Activated naive CD4-positive, alpha-beta T cell treated with anti-CD3 and anti-CD28 coated beads, Interleukin-2, amount 10 ng/mL, durations not matched to agents 7 days and 5 days (primary cell): ENCODE data around the gene ATP6V1E1.

Source experiments
- CTCF ChIA-PET: fragments of 350-600 bp; sonication (Branson Sonifier 250); formaldehyde crosslinking; loops from one replicate; lab custom pipeline; 2021; ENCODE audit warnings: antibody characterized with exemption; lab: Charles Lee
- DNase-seq: peaks from one replicate; pipeline ENCODE4 v3.0.0-alpha.2; 2020
- H3K27ac Mint-ChIP-seq: one replicate; pipeline ENCODE4 v1.8.0; 2021; ENCODE audit warnings: mild to moderate bottlenecking, moderate library complexity, mixed read lengths
- H3K27me3 Mint-ChIP-seq: one replicate; pipeline ENCODE4 v1.8.0; 2021; ENCODE audit warnings: mild to moderate bottlenecking, mixed read lengths
- H3K36me3 Mint-ChIP-seq: one replicate; pipeline ENCODE4 v1.8.0; 2021; ENCODE audit warnings: mixed read lengths
- H3K4me1 Mint-ChIP-seq: one replicate; pipeline ENCODE4 v1.8.0; 2021; ENCODE audit warnings: mixed read lengths
- H3K4me3 Mint-ChIP-seq: one replicate; pipeline ENCODE4 v1.8.0; 2021; ENCODE audit warnings: mild to moderate bottlenecking, moderate library complexity, mixed read lengths
- H3K9me3 Mint-ChIP-seq: one replicate; pipeline ENCODE4 v1.8.0; 2021; ENCODE audit warnings: mixed read lengths

ATP6V1E1 gene

GRCh38 chr22:17612057-17612456 lies 16.5 kb downstream of the ATP6V1E1 start:
- Mint-ChIP-seq H3K9me3 (no peaks in the 10 kb centered on the region), H3K27ac (no peak overlapping the region), H3K4me3 (no peak overlapping the region), H3K4me1 (no peaks in the 10 kb centered on the region), H3K36me3 (peaks cover 19% of the 10 kb centered on the region), H3K27me3 (no peaks in the 10 kb centered on the region)
- DNase-seq, result no peak
- CTCF ChIA-PET, result no interaction called here

GRCh38 chr22:17607891-17608521 lies 20.5 kb downstream of the ATP6V1E1 start:
- no peak for DNase-seq
- H3K27ac Mint-ChIP-seq, result no peak overlapping the region
- H3K27me3 Mint-ChIP-seq, result no peaks in the 10 kb centered on the region
- CTCF ChIA-PET, result no interaction called here
- H3K9me3 Mint-ChIP-seq, result no peaks in the 10 kb centered on the region
- peaks cover 6% of the 10 kb centered on the region for H3K4me1 Mint-ChIP-seq
- no peak overlapping the region for H3K4me3 Mint-ChIP-seq
- peaks cover 16% of the 10 kb centered on the region for H3K36me3 Mint-ChIP-seq

- H3K27ac Mint-ChIP-seq, result no peak overlapping the region
- H3K9me3 Mint-ChIP-seq, result no peaks in the 10 kb centered on the region
Measured at GRCh38 chr22:17606496-17606895, 22.1 kb downstream of the ATP6V1E1 start.

GRCh38 chr22:17603668-17604067 lies 24.9 kb downstream of the ATP6V1E1 start:
- Mint-ChIP-seq H3K36me3 (peaks cover 18% of the 10 kb centered on the region), H3K4me3 (no peak overlapping the region), H3K9me3 (no peaks in the 10 kb centered on the region), H3K27me3 (no peaks in the 10 kb centered on the region), H3K4me1 (peaks cover 6% of the 10 kb centered on the region), H3K27ac (no peak overlapping the region)
- CTCF ChIA-PET, result interaction anchor here (0.6 kb wide), 1 partner anchor 86 kb away, joined by 3 read pairs; no protein-coding TSS in a partner anchor
- no peak for DNase-seq

More at GRCh38 chr22:17606496-17606895, 22.1 kb downstream of the ATP6V1E1 start:
- no peak for DNase-seq
- H3K27me3 Mint-ChIP-seq, result no peaks in the 10 kb centered on the region
- no peak overlapping the region for H3K4me3 Mint-ChIP-seq
- peaks cover 11% of the 10 kb centered on the region for H3K36me3 Mint-ChIP-seq
- peaks cover 6% of the 10 kb centered on the region for H3K4me1 Mint-ChIP-seq
- CTCF ChIA-PET, result no interaction called here

- Mint-ChIP-seq H3K4me3 (no peak overlapping the region), H3K27ac (no peak overlapping the region), H3K9me3 (no peaks in the 10 kb centered on the region), H3K36me3 (peaks cover 39% of the 10 kb centered on the region), H3K4me1 (peaks cover 6% of the 10 kb centered on the region), H3K27me3 (no peaks in the 10 kb centered on the region)
- CTCF ChIA-PET, result no interaction called here
- DNase-seq, result no peak
Measured at GRCh38 chr22:17601031-17601430, 27.5 kb downstream of the ATP6V1E1 start.

GRCh38 chr22:17598318-17598717 lies 30.2 kb downstream of the ATP6V1E1 start:
- H3K36me3 Mint-ChIP-seq, result peaks cover 54% of the 10 kb centered on the region
- no peaks in the 10 kb centered on the region for H3K27me3 Mint-ChIP-seq
- no peak overlapping the region for H3K27ac Mint-ChIP-seq
- no peak for DNase-seq
- no peak overlapping the region for H3K4me3 Mint-ChIP-seq
- H3K4me1 Mint-ChIP-seq, result no peaks in the 10 kb centered on the region
- CTCF ChIA-PET, result no interaction called here
- no peaks in the 10 kb centered on the region for H3K9me3 Mint-ChIP-seq

GRCh38 chr22:17597217-17597616 lies 31.3 kb downstream of the ATP6V1E1 start:
- DNase-seq, result no peak
- Mint-ChIP-seq H3K27me3 (no peaks in the 10 kb centered on the region), H3K4me3 (no peak overlapping the region), H3K27ac (no peak overlapping the region), H3K9me3 (no peaks in the 10 kb centered on the region), H3K36me3 (peaks cover 62% of the 10 kb centered on the region), H3K4me1 (no peaks in the 10 kb centered on the region)
- CTCF ChIA-PET, result no interaction called here

GRCh38 chr22:17596226-17596625 lies 32.3 kb downstream of the ATP6V1E1 start:
- Mint-ChIP-seq H3K36me3 (peaks cover 68% of the 10 kb centered on the region), H3K27ac (no peak overlapping the region), H3K9me3 (no peaks in the 10 kb centered on the region), H3K4me3 (no peak overlapping the region), H3K27me3 (no peaks in the 10 kb centered on the region), H3K4me1 (no peaks in the 10 kb centered on the region)
- CTCF ChIA-PET, result no interaction called here
- DNase-seq, result no peak

GRCh38 chr22:17592201-17592600 lies 36.3 kb downstream of the ATP6V1E1 start:
- Mint-ChIP-seq H3K4me1 (no peaks in the 10 kb centered on the region), H3K36me3 (peaks cover 47% of the 10 kb centered on the region), H3K9me3 (no peaks in the 10 kb centered on the region), H3K27ac (no peak overlapping the region), H3K27me3 (no peaks in the 10 kb centered on the region), H3K4me3 (no peak overlapping the region)
- CTCF ChIA-PET, result no interaction called here
- DNase-seq, result no peak

GRCh38 chr22:17590586-17590985 lies 38.0 kb downstream of the ATP6V1E1 start:
- H3K27ac Mint-ChIP-seq, result no peak overlapping the region
- CTCF ChIA-PET, result no interaction called here
- H3K36me3 Mint-ChIP-seq, result peaks cover 37% of the 10 kb centered on the region
- H3K4me1 Mint-ChIP-seq, result no peaks in the 10 kb centered on the region
- no peak overlapping the region for H3K4me3 Mint-ChIP-seq
- no peaks in the 10 kb centered on the region for H3K27me3 Mint-ChIP-seq
- no peak for DNase-seq
- no peaks in the 10 kb centered on the region for H3K9me3 Mint-ChIP-seq

- DNase-seq, result no peak
- H3K9me3 Mint-ChIP-seq, result no peaks in the 10 kb centered on the region
- no peak overlapping the region for H3K27ac Mint-ChIP-seq
- no peaks in the 10 kb centered on the region for H3K27me3 Mint-ChIP-seq
- H3K4me3 Mint-ChIP-seq, result no peak overlapping the region
- peaks cover 33% of the 10 kb centered on the region for H3K36me3 Mint-ChIP-seq
- CTCF ChIA-PET, result no interaction called here
- no peaks in the 10 kb centered on the region for H3K4me1 Mint-ChIP-seq
Measured at GRCh38 chr22:17589810-17590375, 38.7 kb downstream of the ATP6V1E1 start.

GRCh38 chr22:17588606-17589005 lies 39.9 kb downstream of the ATP6V1E1 start:
- Mint-ChIP-seq H3K27me3 (no peaks in the 10 kb centered on the region), H3K36me3 (peaks cover 25% of the 10 kb centered on the region), H3K4me3 (no peak overlapping the region), H3K4me1 (no peaks in the 10 kb centered on the region), H3K9me3 (no peaks in the 10 kb centered on the region), H3K27ac (no peak overlapping the region)
- no peak for DNase-seq
- CTCF ChIA-PET, result interaction anchor here (0.6 kb wide), 1 partner anchor 127 kb away, joined by 3 read pairs; no protein-coding TSS in a partner anchor

- CTCF ChIA-PET, result no interaction called here
- Mint-ChIP-seq H3K9me3 (no peaks in the 10 kb centered on the region), H3K4me3 (no peak overlapping the region), H3K27ac (no peak overlapping the region), H3K27me3 (no peaks in the 10 kb centered on the region), H3K36me3 (peaks cover 18% of the 10 kb centered on the region), H3K4me1 (no peaks in the 10 kb centered on the region)
- DNase-seq, result no peak
Measured at GRCh38 chr22:17587629-17588028, 40.9 kb downstream of the ATP6V1E1 start.

GRCh38 chr22:17586831-17587440 lies 41.6 kb downstream of the ATP6V1E1 start:
- Mint-ChIP-seq H3K36me3 (peaks cover 11% of the 10 kb centered on the region), H3K27me3 (no peaks in the 10 kb centered on the region), H3K4me1 (no peaks in the 10 kb centered on the region), H3K27ac (no peak overlapping the region), H3K4me3 (no peak overlapping the region), H3K9me3 (no peaks in the 10 kb centered on the region)
- no peak for DNase-seq
- CTCF ChIA-PET, result no interaction called here

- H3K27me3 Mint-ChIP-seq, result peaks cover 8% of the 10 kb centered on the region
Measured at GRCh38 chr22:17583151-17583550, 45.4 kb downstream of the ATP6V1E1 start.

More at GRCh38 chr22:17583151-17583550, 45.4 kb downstream of the ATP6V1E1 start:
- no peaks in the 10 kb centered on the region for H3K9me3 Mint-ChIP-seq
- no peak overlapping the region for H3K4me3 Mint-ChIP-seq
- CTCF ChIA-PET, result no interaction called here
- H3K36me3 Mint-ChIP-seq, result no peaks in the 10 kb centered on the region
- DNase-seq, result no peak
- no peaks in the 10 kb centered on the region for H3K4me1 Mint-ChIP-seq
- no peak overlapping the region for H3K27ac Mint-ChIP-seq
